GM12872 (cell line): Measurements from ENCODE around the gene JMJD7.

Experiments used
- TF ChIP-seq, protein P1 (sequence below): IDR thresholded peaks from 3 replicates; pipeline ENCODE4 v1.5.1; 2011; ENCODE audit warnings: low read depth, mild to moderate bottlenecking, low read length, moderate library complexity; ENCODE audit not compliant: insufficient read depth

The JMJD7 gene

DNA sequence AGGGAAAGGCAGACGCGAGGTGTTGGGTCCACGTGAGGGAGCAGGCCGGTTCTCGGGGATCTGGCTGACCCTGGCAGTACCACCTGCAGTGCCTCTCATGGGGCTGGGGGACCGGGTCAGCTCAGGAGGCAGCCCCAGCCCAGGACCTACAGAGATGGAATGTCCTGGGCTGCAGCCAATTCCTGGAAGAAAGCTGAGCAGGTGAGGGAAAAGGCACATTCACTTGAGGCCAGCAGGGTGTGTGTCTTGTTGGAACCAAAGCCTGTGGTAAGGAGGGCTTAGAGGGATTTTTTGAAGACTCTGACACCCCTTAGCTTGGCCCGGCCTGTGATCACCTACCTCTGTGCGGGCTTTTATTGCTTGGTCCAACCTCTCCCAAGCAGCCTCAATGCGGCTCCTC, 26.6 kb downstream of the JMJD7 start:
- TF ChIP-seq, protein P1, sequence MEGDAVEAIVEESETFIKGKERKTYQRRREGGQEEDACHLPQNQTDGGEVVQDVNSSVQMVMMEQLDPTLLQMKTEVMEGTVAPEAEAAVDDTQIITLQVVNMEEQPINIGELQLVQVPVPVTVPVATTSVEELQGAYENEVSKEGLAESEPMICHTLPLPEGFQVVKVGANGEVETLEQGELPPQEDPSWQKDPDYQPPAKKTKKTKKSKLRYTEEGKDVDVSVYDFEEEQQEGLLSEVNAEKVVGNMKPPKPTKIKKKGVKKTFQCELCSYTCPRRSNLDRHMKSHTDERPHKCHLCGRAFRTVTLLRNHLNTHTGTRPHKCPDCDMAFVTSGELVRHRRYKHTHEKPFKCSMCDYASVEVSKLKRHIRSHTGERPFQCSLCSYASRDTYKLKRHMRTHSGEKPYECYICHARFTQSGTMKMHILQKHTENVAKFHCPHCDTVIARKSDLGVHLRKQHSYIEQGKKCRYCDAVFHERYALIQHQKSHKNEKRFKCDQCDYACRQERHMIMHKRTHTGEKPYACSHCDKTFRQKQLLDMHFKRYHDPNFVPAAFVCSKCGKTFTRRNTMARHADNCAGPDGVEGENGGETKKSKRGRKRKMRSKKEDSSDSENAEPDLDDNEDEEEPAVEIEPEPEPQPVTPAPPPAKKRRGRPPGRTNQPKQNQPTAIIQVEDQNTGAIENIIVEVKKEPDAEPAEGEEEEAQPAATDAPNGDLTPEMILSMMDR, result no peak

DNA sequence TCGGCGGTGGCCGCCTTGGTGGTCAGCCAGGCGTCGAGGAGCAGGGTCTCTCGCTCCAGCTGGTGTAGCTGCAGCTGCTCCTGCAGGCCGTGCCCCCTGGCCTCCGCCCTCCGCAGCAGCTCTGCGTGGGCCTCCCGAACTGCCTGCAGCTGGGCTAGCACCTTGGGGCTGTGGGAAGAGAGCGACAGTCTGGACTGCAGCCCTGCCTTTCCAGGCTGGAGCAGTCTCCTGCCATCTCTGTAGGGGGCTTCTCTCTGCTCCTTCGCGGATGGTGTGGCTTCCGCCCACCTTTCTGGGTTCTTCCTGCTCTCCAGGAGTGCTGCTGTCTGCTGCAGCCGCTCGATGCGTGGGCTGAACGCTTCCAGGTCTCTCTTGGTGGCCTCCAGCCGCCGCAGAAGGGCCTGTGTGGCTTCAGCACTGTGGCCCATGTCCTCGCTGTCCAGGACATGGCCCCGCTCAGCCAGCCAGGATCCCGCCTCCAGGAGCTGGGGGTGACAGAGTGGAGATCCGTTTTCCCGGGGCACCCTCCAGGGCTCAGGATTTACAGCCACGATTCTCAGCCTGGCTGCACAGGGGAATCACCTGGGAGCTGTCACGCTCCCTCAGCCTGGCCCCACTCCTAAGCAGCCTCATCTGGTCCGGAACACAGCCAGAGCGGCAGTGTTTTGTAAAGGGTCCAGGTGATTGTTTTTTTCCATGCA, 27.5 kb downstream of the JMJD7 start:
- TF ChIP-seq, protein P1, result no peak

DNA sequence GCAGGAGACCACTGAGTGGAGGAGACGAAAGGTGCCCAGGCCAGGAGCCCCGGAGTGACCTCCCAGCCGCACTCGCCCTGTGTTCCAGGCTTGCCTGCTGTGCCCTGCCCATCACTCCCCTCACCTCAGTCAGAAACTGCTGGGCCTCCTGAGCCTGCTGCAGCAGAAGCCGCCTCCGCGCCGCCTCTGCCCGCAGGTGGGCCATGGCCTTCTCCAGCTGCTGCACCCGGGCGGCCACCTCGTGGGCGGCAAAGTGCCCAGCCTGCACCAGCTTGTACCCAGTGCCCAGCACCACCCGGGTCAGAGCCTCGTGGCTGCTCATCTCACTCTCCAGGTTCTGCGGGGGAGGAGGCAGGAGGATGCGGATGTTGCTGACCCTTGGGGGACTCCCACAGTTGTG, 28.4 kb downstream of the JMJD7 start:
- TF ChIP-seq, protein P1, result no peak

DNA sequence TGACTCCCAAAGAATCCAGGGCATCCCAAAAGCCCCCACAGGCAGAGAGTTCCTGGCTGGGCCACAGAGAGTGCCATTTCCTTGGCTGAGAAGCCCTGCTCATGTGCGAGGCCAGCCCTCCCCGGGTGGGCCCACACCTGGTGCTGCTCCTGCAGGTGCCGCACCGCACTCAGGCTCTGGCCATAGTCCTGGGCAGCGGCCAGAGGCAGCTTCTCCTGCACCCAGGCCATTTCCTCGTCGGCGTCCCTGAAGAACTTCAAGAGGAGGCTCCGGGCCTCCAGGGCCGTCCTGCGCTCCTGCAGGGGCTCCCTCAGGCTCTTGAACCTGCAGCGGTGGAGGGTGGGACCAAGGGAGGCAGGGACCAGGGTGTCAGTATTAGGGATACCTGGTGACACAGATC, 28.8 kb downstream of the JMJD7 start:
- TF ChIP-seq, protein P1, result no peak

DNA sequence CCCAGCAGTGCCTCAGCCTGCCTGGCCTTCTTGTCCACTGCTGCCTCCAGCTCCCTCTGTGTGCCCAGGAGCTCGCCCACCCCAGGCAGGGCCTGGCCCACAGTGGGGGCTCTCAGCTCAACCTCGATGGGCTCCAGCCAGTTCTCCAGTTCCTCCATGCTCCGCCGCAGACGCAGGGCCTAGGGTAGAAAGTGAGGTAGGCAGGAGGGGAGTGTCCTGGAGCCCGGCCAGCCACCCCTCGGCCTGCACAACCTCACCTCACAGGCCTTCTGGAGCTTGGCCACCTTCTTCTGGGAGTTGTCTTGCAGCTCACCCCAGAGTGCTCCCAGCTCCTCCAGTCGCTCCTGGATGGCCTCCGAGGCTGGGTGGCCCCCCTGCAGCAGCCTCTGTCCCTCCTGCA, 29.4 kb downstream of the JMJD7 start:
- TF ChIP-seq, protein P1, result no peak

DNA sequence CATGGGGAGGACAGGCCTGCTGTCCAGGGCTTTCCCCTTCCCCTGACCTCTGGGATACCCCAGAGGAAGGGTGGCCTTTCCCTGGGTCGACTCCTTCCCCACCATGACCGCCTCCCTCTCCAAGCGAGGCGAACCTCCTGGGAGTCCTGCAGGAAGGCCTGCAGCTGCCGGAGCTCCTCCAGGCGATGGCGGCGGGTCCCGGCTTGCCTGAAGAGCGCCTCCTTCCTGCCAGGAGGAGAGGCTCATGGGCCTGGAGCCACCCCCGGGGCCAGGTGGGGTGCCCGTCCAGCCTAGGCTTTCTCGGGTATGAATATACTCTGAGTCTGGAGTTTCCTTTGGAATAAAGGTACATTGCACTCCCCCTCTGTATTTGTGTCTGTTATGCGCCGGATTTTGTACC, 30.9 kb downstream of the JMJD7 start:
- TF ChIP-seq, protein P1, result no peak

DNA sequence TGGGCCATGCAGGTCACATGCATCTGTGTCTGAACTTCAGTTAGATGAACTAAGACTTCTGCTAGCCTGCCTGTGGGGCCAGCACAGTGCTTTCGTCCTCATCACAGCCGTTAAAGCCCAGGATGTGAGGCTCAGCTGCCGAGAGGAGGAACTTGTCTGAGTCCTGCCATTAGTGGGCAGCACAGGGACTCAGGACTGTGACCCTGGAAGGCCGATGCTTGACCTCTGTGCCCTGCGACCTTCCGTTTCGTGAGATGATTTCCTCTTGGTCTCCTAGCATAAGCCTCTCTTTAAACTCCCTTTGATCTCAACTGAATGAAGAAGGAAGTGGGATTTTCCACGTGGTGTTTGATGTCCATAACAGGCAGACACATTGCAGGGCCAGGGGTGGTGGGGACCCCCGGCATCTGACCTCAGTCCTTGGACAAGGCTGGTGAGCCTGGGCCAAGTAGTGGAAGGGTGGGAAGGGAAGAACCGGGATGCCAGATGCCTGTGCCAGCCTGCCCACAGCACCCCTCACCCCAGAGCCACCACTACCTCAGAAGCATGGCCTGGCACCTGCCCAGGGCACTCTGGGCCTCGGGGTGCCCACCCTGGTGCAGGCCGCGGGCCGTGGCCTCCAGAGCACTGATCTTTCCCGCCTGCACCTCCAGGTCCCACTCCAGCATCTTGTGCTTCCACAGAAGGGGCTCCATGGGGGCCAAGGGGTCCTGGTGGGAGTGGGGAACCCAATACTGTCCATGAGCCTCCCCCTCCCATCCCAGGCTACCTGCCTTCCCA, 32.3 kb downstream of the JMJD7 start:
- TF ChIP-seq, protein P1, result peak; percentile 32; the same call in 2 of the 3 replicates
